ENCODE data around the gene PSAT1.

PSAT1 gene

DNA sequence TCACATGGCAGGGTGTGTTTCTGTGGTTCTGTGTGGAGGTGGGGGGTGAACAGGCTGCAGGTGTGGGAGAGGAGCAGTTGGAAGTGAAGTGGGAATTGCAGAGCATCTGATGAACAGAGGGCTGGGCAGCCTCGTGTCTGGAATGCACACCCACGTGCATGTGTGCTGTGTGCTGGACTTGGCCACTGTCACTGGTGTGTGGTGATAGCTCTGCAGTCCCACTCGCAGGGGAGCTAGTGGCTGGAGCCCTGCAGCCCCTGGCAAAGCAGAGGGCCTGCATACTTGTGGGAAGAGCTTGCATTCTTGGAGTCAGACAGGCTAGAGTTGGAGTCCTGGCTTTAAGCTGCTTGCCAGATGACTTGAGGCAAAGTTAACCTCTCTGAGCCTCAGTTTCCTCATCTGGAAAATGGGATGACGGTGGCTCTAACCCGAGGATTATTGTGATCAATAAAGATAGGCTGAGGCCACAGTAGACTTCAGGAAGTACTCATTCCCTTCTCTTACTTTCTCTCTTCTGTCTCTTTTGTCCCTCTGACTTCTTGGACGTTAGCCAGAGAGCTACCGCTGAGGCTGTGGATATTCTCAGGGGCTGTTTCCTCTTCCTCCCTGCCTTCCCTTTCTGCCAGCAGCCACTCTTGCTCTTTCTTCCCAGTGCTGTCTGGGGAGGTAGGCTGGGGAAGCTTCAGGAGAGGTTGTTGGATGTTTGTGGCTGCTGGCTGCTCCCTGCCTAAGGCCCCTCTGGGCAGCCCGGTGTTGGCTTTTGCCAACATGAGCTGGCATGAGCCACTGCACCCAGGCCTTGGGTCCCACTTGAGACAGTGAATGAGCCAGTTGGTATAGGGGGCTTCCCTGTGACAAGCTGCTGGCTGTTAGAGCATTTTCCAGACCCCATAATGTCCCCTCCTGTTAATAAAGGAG is 18.3 kb downstream of the PSAT1 start:
- H3K27ac ChIP-seq (ENCODE audit: insufficient read depth, low read length, poor library complexity, severe bottlenecking), result no peak overlapping the region
- no peaks in the 10 kb centered on the region for H3K9me3 ChIP-seq (ENCODE audit: control insufficient read depth, low read length)
- H3K4me1 ChIP-seq (ENCODE audit: control insufficient read depth, insufficient read depth, low read length, poor library complexity, severe bottlenecking), result no peaks in the 10 kb centered on the region
- no peak overlapping the region for H3K4me3 ChIP-seq (ENCODE audit: insufficient read depth, low read depth, low read length, poor library complexity, severe bottlenecking)
- H3K36me3 ChIP-seq (ENCODE audit: control insufficient read depth, insufficient read depth, low read length), result peaks cover 2% of the 10 kb centered on the region
- H3K27me3 ChIP-seq (replicated peaks; ENCODE audit: control insufficient read depth, insufficient read depth, low read length, poor library complexity, severe bottlenecking), result no peaks in the 10 kb centered on the region
- no peak for DNase-seq

DNA sequence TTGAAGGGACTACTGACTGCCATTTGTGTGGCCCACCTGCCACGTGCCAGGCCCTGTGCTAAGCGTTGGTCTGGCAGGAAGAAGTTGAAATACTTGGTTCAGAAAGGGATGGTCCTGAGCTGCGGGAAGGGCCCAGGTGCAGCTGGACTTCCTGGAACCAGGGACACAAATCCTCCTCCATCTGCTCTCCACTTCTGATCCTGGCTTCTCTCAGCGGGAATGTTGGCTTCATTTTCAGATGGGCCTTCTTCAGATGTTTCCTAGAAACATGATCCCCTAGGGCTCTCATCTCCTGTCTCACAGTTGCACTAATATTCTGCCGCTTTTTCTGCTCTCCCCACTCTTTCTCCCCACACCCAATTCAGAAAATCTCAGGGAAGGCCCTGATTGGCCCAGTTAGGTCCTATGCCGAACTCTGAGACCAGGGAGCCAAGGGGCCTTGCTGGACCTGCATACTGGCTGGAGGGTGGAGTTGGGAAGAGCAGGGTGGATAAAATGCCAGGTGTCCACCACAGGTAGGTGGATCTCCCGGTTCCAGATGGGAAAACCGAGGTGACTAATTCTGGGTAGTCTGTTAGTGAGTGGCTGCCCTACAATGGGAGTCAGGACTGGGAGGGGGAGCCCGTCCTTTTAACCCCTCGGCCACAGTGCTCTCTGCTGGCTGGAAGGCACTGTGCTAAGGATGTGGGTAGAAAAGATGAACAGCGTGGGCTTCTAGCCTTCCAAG is 19.4 kb downstream of the PSAT1 start:
- H3K36me3 ChIP-seq (ENCODE audit: control insufficient read depth, insufficient read depth, low read length), result peaks cover 2% of the 10 kb centered on the region
- DNase-seq, result no peak
- no peaks in the 10 kb centered on the region for H3K9me3 ChIP-seq (ENCODE audit: control insufficient read depth, low read length)
- no peak overlapping the region for H3K4me3 ChIP-seq (ENCODE audit: insufficient read depth, low read depth, low read length, poor library complexity, severe bottlenecking)
- H3K4me1 ChIP-seq (ENCODE audit: control insufficient read depth, insufficient read depth, low read length, poor library complexity, severe bottlenecking), result no peaks in the 10 kb centered on the region
- no peaks in the 10 kb centered on the region for H3K27me3 ChIP-seq (replicated peaks; ENCODE audit: control insufficient read depth, insufficient read depth, low read length, poor library complexity, severe bottlenecking)
- no peak overlapping the region for H3K27ac ChIP-seq (ENCODE audit: insufficient read depth, low read length, poor library complexity, severe bottlenecking)

DNA sequence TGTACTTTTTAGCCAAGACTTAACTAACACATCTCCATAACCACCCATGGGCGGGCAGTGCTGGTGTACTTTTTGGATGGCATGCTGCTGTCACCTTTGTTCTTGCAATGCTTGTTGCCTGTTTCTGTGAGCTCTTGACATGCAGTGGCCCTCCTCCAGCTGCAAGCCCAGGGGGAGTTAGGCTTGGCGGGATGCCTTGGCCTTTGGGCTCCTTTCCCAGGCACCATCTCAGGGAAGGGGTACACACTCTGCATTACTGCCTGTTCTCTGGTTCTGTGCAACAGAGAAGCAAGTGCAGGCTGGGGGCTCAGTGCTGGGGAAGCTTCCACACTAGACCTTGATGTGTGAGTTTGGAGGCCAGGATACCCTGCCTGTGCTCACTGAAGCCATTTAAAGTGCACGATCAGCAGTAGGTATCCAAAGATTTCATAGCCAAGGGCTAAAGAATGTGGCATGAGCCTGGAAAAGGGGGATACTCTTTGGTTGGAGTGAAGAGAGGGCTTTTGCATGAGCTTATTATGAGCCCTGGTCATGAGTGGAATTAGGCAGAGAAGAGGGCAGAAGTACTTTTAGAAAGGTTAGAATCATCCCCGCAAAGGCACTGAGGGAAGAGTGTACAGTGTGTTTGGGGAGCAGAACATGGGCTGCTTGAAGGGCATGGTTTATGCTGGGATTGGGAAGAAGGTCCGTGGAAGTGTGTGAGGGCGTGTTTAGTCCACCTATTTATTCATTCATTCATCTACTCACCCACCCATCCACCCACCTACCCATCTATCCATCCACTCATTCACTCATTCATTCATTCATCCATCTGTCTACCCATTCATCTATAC is 22.5 kb downstream of the PSAT1 start:
- H3K27ac ChIP-seq (ENCODE audit: insufficient read depth, low read length, poor library complexity, severe bottlenecking), result no peak overlapping the region
- H3K27me3 ChIP-seq (replicated peaks; ENCODE audit: control insufficient read depth, insufficient read depth, low read length, poor library complexity, severe bottlenecking), result no peaks in the 10 kb centered on the region
- H3K9me3 ChIP-seq (ENCODE audit: control insufficient read depth, low read length), result no peaks in the 10 kb centered on the region
- H3K4me3 ChIP-seq (ENCODE audit: insufficient read depth, low read depth, low read length, poor library complexity, severe bottlenecking), result no peak overlapping the region
- H3K36me3 ChIP-seq (ENCODE audit: control insufficient read depth, insufficient read depth, low read length), result peaks cover 2% of the 10 kb centered on the region
- DNase-seq, result no peak
- H3K4me1 ChIP-seq (ENCODE audit: control insufficient read depth, insufficient read depth, low read length, poor library complexity, severe bottlenecking), result no peaks in the 10 kb centered on the region

DNA sequence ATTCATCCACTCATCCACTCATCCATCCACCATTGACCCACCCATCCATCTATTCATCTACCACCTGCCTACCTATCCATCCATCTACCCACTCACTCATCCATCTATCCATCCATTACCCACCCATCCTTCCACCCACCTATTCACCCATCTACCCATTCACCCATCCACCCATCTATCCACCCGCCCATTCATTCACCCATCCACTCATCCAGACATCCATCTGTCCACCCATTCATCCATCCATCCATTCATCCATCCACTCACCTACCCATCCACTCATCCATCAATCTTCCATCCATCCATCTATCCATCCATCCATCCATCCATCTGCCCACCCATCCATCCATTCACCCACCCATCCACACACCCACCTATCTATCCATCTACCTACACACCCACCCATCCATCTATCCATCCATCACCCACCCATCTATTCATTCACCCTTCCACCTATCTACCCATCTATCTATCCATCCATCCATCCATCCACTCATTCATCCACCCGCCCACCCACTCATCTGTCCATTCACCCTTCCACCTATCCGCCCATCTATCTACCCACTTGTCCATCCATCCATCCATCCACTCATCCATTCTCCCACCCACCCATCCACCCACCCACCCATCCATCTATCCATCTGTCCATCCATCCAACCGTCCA is 23.2 kb downstream of the PSAT1 start:
- Histone ChIP-seq H3K36me3 (ENCODE audit: control insufficient read depth, insufficient read depth, low read length) (peaks cover 2% of the 10 kb centered on the region), H3K4me3 (ENCODE audit: insufficient read depth, low read depth, low read length, poor library complexity, severe bottlenecking) (no peak overlapping the region), H3K27ac (ENCODE audit: insufficient read depth, low read length, poor library complexity, severe bottlenecking) (no peak overlapping the region), H3K27me3 (replicated peaks; ENCODE audit: control insufficient read depth, insufficient read depth, low read length, poor library complexity, severe bottlenecking) (no peaks in the 10 kb centered on the region), H3K9me3 (ENCODE audit: control insufficient read depth, low read length) (no peaks in the 10 kb centered on the region), H3K4me1 (ENCODE audit: control insufficient read depth, insufficient read depth, low read length, poor library complexity, severe bottlenecking) (no peaks in the 10 kb centered on the region)
- no peak for DNase-seq

DNA sequence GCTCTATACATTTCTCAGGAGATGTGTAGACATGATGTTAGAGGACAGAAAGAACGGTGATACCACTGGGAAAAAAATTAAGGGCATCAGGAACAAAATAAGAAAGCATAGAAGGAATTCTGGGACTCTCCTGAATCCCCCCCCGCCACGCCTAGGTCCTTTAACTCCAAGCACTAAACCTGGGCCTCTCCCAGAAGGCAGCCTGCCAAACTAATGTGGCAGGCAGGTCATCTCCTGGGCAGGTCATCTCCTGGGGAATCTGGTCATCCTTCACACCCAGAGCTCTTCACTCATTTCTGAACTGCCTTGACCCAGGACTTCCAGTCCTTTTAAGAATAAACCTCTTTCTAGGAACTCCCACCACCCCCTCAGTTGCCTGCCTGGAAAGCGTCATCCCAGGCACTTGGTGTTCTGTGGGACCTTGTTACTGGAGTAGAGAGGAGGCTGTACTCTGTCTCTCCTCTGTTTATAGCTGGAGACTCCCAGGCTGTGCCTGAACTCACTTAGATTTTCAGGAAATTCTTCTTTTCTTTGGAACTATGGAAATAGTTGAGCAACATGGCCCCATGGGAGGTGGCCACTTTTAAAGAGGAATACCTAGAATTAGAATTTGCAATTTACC is 24.1 kb downstream of the PSAT1 start:
- no peaks in the 10 kb centered on the region for H3K9me3 ChIP-seq (ENCODE audit: control insufficient read depth, low read length)
- no peaks in the 10 kb centered on the region for H3K27me3 ChIP-seq (replicated peaks; ENCODE audit: control insufficient read depth, insufficient read depth, low read length, poor library complexity, severe bottlenecking)
- H3K4me1 ChIP-seq (ENCODE audit: control insufficient read depth, insufficient read depth, low read length, poor library complexity, severe bottlenecking), result no peaks in the 10 kb centered on the region
- H3K4me3 ChIP-seq (ENCODE audit: insufficient read depth, low read depth, low read length, poor library complexity, severe bottlenecking), result no peak overlapping the region
- no peak for DNase-seq
- H3K36me3 ChIP-seq (ENCODE audit: control insufficient read depth, insufficient read depth, low read length), result peaks cover 2% of the 10 kb centered on the region
- H3K27ac ChIP-seq (ENCODE audit: insufficient read depth, low read length, poor library complexity, severe bottlenecking), result no peak overlapping the region

DNA sequence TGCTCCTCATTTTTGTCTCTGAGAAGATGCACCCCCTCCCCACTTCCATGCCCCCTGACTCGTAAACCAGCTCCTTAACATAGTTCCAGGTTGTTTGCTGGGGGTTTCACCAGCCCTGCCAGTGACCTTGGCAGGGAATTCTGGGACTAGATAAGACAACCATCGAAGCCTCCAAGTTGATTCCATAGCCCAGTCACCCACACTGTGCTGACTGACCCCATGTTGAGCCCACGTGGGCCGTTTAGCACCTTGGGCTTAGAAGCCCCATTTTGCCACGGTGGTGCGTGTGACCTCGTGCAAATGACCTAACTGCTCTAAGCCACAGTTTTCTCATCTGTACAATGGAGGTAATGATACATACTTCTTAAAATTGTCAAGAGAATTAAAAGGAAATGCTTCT is 24.6 kb downstream of the PSAT1 start:
- no peaks in the 10 kb centered on the region for H3K4me1 ChIP-seq (ENCODE audit: control insufficient read depth, insufficient read depth, low read length, poor library complexity, severe bottlenecking)

DNA sequence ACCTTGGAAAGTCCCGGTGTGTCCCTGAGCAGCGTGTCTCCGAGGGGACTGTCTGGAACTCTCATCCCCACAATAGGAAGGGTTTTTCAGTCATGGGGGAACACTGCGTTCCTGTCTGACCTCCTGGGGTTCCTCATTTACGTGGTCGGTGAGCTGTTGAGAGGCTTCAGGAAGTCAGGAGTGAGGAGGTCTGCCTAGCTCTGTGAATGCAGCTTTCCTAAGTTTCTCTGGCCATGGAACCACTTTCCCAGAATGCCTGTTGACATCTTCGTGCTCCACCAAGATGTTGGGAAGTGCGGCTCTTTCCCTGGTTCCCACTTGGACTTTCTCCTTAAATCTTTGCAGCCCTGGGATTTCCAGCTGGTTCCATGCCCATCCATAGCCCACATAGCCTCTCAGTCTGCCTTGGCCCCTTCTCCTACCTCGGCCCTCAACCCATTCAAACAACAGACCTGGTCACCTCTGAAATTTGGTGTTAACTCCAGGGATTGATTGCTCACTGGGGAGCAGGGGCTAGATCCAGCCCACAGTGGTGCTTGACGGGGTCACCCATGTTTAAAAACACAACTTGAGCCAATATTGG is 27.2 kb downstream of the PSAT1 start:
- Histone ChIP-seq H3K4me1 (ENCODE audit: control insufficient read depth, insufficient read depth, low read length, poor library complexity, severe bottlenecking) (no peaks in the 10 kb centered on the region), H3K27me3 (replicated peaks; ENCODE audit: control insufficient read depth, insufficient read depth, low read length, poor library complexity, severe bottlenecking) (no peaks in the 10 kb centered on the region), H3K27ac (ENCODE audit: insufficient read depth, low read length, poor library complexity, severe bottlenecking) (no peak overlapping the region), H3K36me3 (ENCODE audit: control insufficient read depth, insufficient read depth, low read length) (no peaks in the 10 kb centered on the region), H3K4me3 (ENCODE audit: insufficient read depth, low read depth, low read length, poor library complexity, severe bottlenecking) (no peak overlapping the region), H3K9me3 (ENCODE audit: control insufficient read depth, low read length) (no peaks in the 10 kb centered on the region)
- no peak for DNase-seq

More for the DNA sequence above, 24.6 kb downstream of the PSAT1 start:
- no peak overlapping the region for H3K4me3 ChIP-seq (ENCODE audit: insufficient read depth, low read depth, low read length, poor library complexity, severe bottlenecking)
- H3K27ac ChIP-seq (ENCODE audit: insufficient read depth, low read length, poor library complexity, severe bottlenecking), result no peak overlapping the region
- no peak for DNase-seq
- no peaks in the 10 kb centered on the region for H3K9me3 ChIP-seq (ENCODE audit: control insufficient read depth, low read length)
- peaks cover 2% of the 10 kb centered on the region for H3K36me3 ChIP-seq (ENCODE audit: control insufficient read depth, insufficient read depth, low read length)
- H3K27me3 ChIP-seq (replicated peaks; ENCODE audit: control insufficient read depth, insufficient read depth, low read length, poor library complexity, severe bottlenecking), result no peaks in the 10 kb centered on the region

DNA sequence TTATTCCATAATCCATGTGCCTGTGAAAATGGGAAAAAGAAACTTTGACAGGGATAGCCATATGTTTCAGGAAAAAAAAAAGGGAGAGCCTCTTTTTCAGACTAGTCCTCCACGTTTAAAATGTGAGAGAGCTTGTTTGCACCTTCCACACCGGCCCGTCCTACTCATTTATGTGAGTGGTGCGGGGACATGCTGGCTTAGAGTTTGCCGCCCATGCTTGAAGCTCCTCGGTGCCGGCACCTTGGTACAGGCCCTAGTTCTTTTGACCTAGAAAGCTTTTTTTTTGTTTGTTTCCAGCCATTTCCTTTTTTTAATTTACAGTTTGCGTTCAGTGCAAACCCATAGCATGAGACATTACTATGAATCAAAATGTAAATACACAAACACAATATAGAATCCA is 27.8 kb downstream of the PSAT1 start:
- Histone ChIP-seq H3K27me3 (replicated peaks; ENCODE audit: control insufficient read depth, insufficient read depth, low read length, poor library complexity, severe bottlenecking) (no peaks in the 10 kb centered on the region), H3K4me1 (ENCODE audit: control insufficient read depth, insufficient read depth, low read length, poor library complexity, severe bottlenecking) (no peaks in the 10 kb centered on the region), H3K4me3 (ENCODE audit: insufficient read depth, low read depth, low read length, poor library complexity, severe bottlenecking) (no peak overlapping the region), H3K9me3 (ENCODE audit: control insufficient read depth, low read length) (no peaks in the 10 kb centered on the region), H3K27ac (ENCODE audit: insufficient read depth, low read length, poor library complexity, severe bottlenecking) (no peak overlapping the region), H3K36me3 (ENCODE audit: control insufficient read depth, insufficient read depth, low read length) (no peaks in the 10 kb centered on the region)
- DNase-seq, result no peak

DNA sequence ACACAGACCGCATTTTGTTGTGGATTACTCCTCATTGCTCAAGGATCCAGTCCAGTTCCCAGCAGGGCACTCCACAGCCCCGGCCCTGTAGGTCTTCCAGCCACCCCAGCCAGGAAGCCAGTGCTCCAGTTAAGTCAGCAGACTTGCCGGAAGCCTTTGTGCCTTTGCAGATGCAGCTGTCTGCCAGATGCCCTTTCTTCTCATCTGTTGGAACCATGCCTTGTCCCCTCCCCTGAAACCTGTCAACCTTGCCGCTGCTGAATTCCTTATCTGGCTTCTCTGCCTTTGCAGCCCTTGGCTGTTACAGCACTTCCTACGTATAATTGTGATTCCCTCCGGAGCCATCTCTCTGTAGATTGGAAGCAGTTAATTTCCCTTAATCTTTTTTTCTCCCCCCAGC is 28.4 kb downstream of the PSAT1 start:
- Histone ChIP-seq H3K27ac (ENCODE audit: insufficient read depth, low read length, poor library complexity, severe bottlenecking) (no peak overlapping the region), H3K27me3 (replicated peaks; ENCODE audit: control insufficient read depth, insufficient read depth, low read length, poor library complexity, severe bottlenecking) (no peaks in the 10 kb centered on the region), H3K4me3 (ENCODE audit: insufficient read depth, low read depth, low read length, poor library complexity, severe bottlenecking) (no peak overlapping the region), H3K4me1 (ENCODE audit: control insufficient read depth, insufficient read depth, low read length, poor library complexity, severe bottlenecking) (no peaks in the 10 kb centered on the region), H3K9me3 (ENCODE audit: control insufficient read depth, low read length) (no peaks in the 10 kb centered on the region), H3K36me3 (ENCODE audit: control insufficient read depth, insufficient read depth, low read length) (no peaks in the 10 kb centered on the region)
- no peak for DNase-seq

Measured in effector memory CD4-positive, alpha-beta T cell (primary cell).